NCI-H524 treated with DMSO at 0.1 percent for 48 hours (cell line): Measurements from ENCODE around the gene SLC2A9.

ENCODE experiments used
- DNase-seq: peaks from one replicate; lab custom pipeline; 2025; lab: John Stamatoyannopoulos, UW

SLC2A9 gene

GRCh38 chr4:10019521-10020051, 1.7 kb downstream of the SLC2A9 start:
- DNase-seq: no peak

DNA sequence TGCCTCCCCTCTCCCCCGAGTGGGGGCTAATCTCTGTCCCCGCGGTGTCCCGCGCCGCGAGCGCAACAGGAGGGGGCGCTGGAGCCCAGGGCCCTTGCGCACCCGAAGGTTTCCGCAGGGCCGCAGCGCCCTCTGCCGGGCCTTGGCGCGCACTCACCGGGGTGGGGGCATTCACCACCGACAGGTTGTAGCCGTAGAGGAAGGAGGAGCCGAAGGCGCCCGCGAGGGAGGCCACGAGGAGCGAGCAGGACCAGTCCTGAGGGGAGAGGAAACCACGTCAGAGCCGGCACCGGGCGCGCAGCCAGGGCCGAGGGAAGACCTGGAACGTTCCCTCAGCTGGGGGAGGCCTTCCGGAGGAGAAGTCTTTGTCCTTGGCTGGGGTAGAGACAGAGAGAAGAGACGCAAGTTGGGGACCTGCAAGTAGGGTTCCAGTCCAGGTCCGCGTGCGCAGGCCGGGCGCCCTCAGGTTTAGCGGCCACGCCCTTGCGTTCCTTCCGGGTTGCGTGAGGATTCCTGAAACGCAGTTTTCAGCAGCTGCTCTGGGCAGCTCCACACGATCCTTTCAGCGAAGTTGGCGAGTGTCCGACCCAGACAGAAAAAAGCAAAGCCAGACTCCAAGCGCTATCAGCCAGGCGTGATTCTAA, 2.4 kb downstream of the SLC2A9 start:
- DNase-seq: peak; percentile 37

- DNase-seq: no peak
Measured at GRCh38 chr4:10017037-10017893, 4.0 kb downstream of the SLC2A9 start.

GRCh38 chr4:10016169-10016568, 5.1 kb downstream of the SLC2A9 start:
- DNase-seq: no peak

- peak; percentile 13 for DNase-seq
Measured at GRCh38 chr4:10015140-10015753, 6.0 kb downstream of the SLC2A9 start.

GRCh38 chr4:10013722-10014121, 7.6 kb downstream of the SLC2A9 start:
- no peak for DNase-seq

GRCh38 chr4:10011885-10012284, 9.4 kb downstream of the SLC2A9 start:
- peak; percentile 73 for DNase-seq

- DNase-seq: no peak
Measured at GRCh38 chr4:10011277-10011676, 10.0 kb downstream of the SLC2A9 start.

DNA sequence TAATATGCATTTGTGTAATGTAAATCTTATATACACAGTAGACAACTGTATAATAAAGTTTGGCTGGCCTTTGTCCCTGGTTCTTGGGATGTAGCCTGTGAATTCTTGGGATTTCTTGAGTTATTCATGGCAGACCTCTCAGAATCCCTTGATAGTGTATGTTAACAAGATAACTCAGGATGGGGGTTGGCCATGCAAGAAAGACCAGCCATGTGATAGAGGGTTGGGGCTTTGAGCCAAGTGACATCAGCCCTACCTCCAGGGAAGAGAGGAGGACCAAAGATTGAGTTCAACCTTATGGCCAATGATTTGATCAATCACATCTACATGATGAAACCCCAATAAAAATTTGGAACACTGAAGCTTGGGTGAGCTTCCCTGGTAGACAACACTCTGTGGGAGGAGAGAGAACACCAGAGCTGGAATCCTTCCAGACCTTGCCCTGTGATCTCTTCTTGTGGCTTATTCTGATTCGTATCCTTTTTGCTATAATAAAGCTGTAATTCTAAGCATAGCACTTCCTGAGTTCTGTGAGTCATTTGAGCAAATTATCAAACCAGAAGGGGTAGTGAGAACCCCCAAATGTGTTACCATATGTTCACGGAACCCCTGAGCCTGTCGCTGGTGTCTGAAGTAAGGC, 11.3 kb downstream of the SLC2A9 start:
- DNase-seq: no peak

GRCh38 chr4:10008609-10009005, 12.7 kb downstream of the SLC2A9 start:
- no peak for DNase-seq

DNA sequence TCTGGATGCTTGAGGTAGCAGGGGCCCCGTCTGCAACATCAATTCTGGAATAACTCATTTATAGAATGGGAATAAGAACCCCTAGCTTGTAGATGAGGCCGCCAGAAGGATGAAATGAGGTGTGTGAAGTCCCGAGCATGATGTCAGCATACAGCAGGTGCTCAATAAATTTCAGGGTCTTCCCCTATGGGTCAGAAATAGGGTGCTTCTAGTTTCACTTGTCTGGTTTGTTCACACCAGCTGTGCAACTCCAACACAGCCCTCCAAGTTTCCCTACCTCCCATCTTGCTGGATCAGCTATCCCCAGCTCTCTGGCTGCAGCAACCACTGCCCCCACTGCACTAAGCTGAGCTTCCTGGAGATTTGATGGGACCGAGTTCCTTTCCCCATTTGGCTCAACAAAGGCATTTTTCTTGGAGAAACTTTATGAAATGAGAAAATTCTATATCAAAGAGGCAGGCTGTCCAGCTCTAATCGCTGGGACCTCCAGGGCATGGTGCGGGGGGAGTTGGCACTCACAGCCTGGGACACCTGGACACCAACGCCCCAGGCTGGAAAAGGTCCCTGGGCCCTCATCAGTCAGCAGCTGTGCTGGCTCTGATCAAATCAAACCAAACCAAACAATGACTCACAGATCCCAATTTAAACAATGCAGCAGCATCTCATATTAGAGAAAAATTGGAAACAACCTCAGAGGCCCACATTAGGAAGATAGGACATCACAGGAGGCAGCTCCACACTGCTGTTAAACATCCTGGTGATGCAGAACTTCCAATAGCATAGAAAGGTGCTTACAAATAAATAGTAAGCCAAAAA, 13.3 kb downstream of the SLC2A9 start:
- no peak for DNase-seq

DNA sequence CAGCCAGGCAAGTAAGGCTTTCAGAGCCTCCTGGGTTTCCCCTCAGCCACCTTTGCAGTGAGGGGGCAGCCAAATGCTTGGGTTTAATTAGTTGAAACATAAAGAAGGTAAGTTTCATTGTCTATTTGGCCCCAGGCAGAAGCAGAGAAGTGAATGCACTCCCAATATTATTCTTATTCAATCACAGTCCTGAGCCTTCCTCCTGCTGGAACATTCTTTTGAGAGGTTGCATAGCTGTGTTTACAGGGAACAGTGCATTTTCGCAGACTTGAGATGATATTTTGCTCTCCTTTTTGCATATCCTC, 13.9 kb downstream of the SLC2A9 start:
- DNase-seq: no peak

DNA sequence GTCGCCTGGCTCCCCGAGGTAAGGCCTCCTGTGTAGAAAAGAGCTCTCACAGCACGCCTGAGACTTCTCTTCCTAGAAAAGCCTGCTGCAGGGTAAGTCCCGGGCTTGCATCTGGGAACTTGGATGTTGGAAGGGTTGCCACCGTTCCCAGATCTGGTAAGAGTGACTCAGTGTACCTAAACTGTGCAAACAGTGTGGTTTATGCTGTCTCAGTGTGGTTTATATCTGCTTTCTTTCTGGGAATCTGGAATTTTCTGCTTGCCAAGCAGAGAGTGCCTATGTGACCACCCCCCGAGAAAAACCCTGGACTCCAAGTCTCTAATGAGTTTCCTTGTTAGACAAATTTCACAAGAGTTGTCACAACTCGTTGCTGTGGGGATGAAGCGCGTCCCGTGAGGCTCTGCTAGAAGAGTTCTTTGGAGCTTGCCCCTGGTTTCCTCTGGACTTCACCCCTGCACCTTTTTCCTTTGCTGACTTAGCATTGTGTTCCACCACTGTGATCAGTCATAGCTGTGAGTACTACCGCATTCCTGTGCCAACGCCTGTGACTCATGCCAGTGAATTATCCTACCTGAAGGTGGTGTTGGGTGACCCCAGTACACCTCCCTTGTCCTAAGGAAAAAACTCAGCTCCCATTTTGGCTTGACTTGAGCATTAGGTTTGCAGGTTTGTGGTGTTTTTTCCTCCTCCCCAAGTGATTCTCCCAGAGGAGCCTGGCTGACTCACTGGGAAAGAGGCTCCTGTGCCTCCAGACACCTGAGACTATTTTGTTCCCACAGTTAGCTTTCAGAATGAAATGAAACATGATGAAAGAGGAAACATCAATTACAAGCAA, 14.5 kb downstream of the SLC2A9 start:
- DNase-seq: no peak

- DNase-seq: no peak
Measured at GRCh38 chr4:10006231-10006600, 15.1 kb downstream of the SLC2A9 start.

DNA sequence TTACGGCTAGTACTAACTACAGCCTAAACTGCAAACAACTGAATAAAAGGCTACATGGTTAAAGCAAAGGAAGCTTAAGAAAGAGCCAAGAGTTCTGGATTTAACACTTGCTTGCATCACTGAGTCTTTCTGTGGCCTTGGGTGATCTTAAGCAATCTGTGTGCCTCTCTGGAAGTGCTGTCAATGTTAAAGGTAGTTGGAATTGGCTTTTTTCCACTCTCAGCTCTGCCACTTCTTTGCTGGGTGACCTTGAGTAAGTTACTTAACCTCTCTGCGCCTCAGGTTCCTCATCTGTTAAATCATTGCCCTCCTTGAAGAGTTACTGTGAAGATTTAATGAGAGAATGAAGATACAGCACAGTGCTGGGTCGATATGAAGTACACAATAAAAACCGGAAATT, 15.7 kb downstream of the SLC2A9 start:
- DNase-seq: no peak

DNA sequence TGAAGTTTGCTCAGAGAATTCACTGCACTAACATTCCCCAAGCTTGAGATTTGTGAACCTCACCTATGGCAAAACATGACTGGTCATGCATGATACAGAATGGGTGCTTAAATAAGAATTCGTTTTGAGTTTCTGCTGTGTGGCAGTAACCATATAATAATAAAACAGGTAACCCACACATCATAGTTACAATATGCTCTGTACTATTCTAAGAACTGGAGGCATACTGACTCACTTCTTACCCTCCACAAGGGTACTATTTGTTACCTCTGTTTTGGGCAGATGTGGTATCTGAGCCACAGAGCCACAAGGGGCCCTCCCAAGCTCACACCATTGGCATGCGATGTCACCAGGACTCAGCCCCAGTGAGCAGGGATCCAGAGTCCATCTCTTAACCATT, 17.6 kb downstream of the SLC2A9 start:
- DNase-seq: no peak

- no peak for DNase-seq
Measured at GRCh38 chr4:10002278-10002677, 19.0 kb downstream of the SLC2A9 start.

- DNase-seq: no peak
Measured at GRCh38 chr4:10001757-10002156, 19.5 kb downstream of the SLC2A9 start.

GRCh38 chr4:9999956-10000561, 21.2 kb downstream of the SLC2A9 start:
- DNase-seq: no peak

DNA sequence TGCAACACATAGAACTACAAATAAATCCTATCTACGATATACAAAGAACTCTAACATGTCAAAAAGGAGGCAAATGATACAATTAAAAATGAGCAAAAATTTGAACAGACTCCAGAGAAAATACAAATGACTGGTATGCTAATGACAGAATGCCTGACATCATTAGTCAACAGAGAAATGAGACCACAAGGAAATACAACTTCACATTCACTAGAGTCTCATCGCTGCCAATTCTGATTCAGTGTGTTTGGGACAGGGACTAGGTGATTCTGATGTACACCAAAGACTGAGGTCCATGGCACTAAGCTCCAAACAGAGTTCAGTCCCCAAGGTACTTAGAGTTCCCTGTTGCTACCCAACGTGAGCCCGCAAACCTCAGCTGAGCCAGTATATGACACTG, 23.4 kb downstream of the SLC2A9 start:
- no peak for DNase-seq
